GM12878 (cell line): ENCODE data around the gene PIGX.

ENCODE experiments used
- GATAD2B ChIP-seq: fragments of 450-650 bp; conservative IDR thresholded peaks from 2 replicates; pipeline ENCODE4 v1.6.1; 2017; ENCODE audit warnings: low read depth, mild to moderate bottlenecking, moderate library complexity
- NFIC ChIP-seq: IDR thresholded peaks from 2 replicates; pipeline ENCODE4 v1.6.1; 2012; ENCODE audit warnings: low read depth, mild to moderate bottlenecking, inconsistent platforms, low read length, moderate library complexity
- POLR2A ChIP-seq: IDR thresholded peaks from 2 replicates; pipeline ENCODE4 v1.6.1; 2011; ENCODE audit warnings: low read depth, mild to moderate bottlenecking, low read length
- POLR2AphosphoS2 ChIP-seq: IDR thresholded peaks from 2 replicates; pipeline ENCODE4 v1.6.1; 2011; ENCODE audit warnings: low read depth, mild to moderate bottlenecking, low read length, improper control_type of control experiment, moderate library complexity
- YY1 ChIP-seq: IDR thresholded peaks from 2 replicates; pipeline ENCODE4 v1.6.1; 2011; ENCODE audit warnings: low read depth, mild to moderate bottlenecking, low read length
- TF ChIP-seq, protein P1 (sequence below): IDR thresholded peaks from 2 replicates; pipeline ENCODE4 v1.6.1; 2012; ENCODE audit warnings: improper control_type of control experiment, low read depth, low read length; ENCODE audit not compliant: insufficient replicate concordance
- TF ChIP-seq, protein P2 (sequence below), 3 experiments: IDR thresholded peaks in 2 of 3; conservative IDR thresholded peaks in 1 of 3; 2 replicates each; pipeline ENCODE4 v1.5.1; 2011; ENCODE audit warnings: low read depth in 3 of 3, low read length in 3 of 3, mild to moderate bottlenecking in 3 of 3, control low read depth in 2 of 3, moderate library complexity in 2 of 3, inconsistent platforms in 1 of 3, mixed read lengths in 1 of 3; ENCODE audit not compliant: control insufficient read depth in 2 of 3, insufficient read depth in 1 of 3; ENCODE audit errors: extremely low read depth in 1 of 3
- TF ChIP-seq, protein P3 (sequence below): fragments of 450-650 bp; IDR thresholded peaks from 2 replicates; pipeline ENCODE4 v1.6.1; 2017; ENCODE audit warnings: mild to moderate bottlenecking, moderate library complexity
- TF ChIP-seq, protein P4 (sequence below): IDR thresholded peaks from 2 replicates; pipeline ENCODE4 v1.6.1; 2011; ENCODE audit warnings: low read depth, mild to moderate bottlenecking, low read length, moderate library complexity, borderline replicate concordance; ENCODE audit errors: extremely low read depth

DNA sequence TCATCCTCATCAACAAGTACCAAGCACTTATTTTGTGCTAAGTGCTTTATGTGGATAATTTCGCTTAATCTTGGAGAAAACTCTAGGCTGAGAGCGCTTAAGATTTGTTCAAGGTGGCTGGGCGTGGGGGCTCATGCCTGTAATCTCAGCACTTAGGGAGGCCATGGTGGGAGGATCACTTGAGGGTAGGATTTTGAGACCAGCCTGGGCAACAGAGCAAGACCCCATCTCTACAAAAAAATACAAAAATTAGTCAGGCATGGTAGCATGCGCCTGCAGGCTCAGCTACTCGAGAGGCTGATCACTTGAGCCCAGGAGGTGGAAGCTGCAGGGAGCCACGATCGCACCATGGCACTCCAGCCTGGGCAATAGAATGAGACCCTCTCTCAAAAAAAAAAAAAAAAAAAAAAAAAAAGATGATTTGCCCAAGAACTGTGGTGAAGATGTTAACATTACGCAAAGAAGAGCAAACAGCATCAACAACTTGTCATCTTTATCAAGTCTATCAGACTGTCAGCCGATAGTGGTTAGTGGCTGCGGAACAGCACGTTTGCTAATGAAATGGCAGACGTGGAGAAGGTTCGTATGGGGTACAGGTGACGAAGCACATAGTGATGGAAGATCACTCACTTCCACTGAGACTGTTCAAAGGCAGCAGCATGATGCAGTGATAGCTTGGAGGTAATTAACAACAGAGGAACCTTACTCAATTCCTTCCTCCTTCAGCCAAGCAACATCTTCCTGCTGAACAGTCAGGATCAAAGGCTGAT is 44.9 kb upstream of the PIGX start:
- no peak for TF ChIP-seq POLR2A
- TF ChIP-seq, protein P1, sequence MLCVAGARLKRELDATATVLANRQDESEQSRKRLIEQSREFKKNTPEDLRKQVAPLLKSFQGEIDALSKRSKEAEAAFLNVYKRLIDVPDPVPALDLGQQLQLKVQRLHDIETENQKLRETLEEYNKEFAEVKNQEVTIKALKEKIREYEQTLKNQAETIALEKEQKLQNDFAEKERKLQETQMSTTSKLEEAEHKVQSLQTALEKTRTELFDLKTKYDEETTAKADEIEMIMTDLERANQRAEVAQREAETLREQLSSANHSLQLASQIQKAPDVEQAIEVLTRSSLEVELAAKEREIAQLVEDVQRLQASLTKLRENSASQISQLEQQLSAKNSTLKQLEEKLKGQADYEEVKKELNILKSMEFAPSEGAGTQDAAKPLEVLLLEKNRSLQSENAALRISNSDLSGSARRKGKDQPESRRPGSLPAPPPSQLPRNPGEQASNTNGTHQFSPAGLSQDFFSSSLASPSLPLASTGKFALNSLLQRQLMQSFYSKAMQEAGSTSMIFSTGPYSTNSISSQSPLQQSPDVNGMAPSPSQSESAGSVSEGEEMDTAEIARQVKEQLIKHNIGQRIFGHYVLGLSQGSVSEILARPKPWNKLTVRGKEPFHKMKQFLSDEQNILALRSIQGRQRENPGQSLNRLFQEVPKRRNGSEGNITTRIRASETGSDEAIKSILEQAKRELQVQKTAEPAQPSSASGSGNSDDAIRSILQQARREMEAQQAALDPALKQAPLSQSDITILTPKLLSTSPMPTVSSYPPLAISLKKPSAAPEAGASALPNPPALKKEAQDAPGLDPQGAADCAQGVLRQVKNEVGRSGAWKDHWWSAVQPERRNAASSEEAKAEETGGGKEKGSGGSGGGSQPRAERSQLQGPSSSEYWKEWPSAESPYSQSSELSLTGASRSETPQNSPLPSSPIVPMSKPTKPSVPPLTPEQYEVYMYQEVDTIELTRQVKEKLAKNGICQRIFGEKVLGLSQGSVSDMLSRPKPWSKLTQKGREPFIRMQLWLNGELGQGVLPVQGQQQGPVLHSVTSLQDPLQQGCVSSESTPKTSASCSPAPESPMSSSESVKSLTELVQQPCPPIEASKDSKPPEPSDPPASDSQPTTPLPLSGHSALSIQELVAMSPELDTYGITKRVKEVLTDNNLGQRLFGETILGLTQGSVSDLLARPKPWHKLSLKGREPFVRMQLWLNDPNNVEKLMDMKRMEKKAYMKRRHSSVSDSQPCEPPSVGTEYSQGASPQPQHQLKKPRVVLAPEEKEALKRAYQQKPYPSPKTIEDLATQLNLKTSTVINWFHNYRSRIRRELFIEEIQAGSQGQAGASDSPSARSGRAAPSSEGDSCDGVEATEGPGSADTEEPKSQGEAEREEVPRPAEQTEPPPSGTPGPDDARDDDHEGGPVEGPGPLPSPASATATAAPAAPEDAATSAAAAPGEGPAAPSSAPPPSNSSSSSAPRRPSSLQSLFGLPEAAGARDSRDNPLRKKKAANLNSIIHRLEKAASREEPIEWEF: no peak
- TF ChIP-seq, protein P2, sequence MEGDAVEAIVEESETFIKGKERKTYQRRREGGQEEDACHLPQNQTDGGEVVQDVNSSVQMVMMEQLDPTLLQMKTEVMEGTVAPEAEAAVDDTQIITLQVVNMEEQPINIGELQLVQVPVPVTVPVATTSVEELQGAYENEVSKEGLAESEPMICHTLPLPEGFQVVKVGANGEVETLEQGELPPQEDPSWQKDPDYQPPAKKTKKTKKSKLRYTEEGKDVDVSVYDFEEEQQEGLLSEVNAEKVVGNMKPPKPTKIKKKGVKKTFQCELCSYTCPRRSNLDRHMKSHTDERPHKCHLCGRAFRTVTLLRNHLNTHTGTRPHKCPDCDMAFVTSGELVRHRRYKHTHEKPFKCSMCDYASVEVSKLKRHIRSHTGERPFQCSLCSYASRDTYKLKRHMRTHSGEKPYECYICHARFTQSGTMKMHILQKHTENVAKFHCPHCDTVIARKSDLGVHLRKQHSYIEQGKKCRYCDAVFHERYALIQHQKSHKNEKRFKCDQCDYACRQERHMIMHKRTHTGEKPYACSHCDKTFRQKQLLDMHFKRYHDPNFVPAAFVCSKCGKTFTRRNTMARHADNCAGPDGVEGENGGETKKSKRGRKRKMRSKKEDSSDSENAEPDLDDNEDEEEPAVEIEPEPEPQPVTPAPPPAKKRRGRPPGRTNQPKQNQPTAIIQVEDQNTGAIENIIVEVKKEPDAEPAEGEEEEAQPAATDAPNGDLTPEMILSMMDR (IDR thresholded peaks at IDR 0.05 in 2 of 3, conservative IDR thresholded peaks at IDR 0.05 in 1 of 3; ENCODE audit: control insufficient read depth in 2 of 3, extremely low read depth in 1 of 3, insufficient read depth in 1 of 3, low read depth in 3 of 3, low read length in 3 of 3): no peak
- TF ChIP-seq POLR2AphosphoS2: no peak
- no peak for TF ChIP-seq GATAD2B
- TF ChIP-seq, protein P3, sequence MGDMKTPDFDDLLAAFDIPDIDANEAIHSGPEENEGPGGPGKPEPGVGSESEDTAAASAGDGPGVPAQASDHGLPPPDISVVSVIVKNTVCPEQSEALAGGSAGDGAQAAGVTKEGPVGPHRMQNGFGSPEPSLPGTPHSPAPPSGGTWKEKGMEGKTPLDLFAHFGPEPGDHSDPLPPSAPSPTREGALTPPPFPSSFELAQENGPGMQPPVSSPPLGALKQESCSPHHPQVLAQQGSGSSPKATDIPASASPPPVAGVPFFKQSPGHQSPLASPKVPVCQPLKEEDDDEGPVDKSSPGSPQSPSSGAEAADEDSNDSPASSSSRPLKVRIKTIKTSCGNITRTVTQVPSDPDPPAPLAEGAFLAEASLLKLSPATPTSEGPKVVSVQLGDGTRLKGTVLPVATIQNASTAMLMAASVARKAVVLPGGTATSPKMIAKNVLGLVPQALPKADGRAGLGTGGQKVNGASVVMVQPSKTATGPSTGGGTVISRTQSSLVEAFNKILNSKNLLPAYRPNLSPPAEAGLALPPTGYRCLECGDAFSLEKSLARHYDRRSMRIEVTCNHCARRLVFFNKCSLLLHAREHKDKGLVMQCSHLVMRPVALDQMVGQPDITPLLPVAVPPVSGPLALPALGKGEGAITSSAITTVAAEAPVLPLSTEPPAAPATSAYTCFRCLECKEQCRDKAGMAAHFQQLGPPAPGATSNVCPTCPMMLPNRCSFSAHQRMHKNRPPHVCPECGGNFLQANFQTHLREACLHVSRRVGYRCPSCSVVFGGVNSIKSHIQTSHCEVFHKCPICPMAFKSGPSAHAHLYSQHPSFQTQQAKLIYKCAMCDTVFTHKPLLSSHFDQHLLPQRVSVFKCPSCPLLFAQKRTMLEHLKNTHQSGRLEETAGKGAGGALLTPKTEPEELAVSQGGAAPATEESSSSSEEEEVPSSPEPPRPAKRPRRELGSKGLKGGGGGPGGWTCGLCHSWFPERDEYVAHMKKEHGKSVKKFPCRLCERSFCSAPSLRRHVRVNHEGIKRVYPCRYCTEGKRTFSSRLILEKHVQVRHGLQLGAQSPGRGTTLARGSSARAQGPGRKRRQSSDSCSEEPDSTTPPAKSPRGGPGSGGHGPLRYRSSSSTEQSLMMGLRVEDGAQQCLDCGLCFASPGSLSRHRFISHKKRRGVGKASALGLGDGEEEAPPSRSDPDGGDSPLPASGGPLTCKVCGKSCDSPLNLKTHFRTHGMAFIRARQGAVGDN: no peak
- no peak for TF ChIP-seq NFIC
- TF ChIP-seq YY1: no peak
- TF ChIP-seq, protein P4, sequence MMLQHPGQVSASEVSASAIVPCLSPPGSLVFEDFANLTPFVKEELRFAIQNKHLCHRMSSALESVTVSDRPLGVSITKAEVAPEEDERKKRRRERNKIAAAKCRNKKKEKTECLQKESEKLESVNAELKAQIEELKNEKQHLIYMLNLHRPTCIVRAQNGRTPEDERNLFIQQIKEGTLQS: no peak
